OCI-LY1 (cell line): ENCODE data around the gene CBFA2T3.

Experiments used
- EZH2 ChIP-seq: fragments of 200-600 bp; sonication (generic), shearing (Covaris generic); IDR thresholded peaks from 2 replicates; pipeline ENCODE4 v1.8.0; 2017; ENCODE audit warnings: borderline replicate concordance, mixed run types, mild to moderate bottlenecking, antibody characterized with exemption, low read length, moderate library complexity, mixed read lengths
- TF ChIP-seq, protein P1 (sequence below): fragments of 200-600 bp; sonication (generic), shearing (Covaris generic); IDR thresholded peaks from 2 replicates; pipeline ENCODE4 v1.5.1; 2017; ENCODE audit warnings: mild to moderate bottlenecking, antibody characterized with exemption, low read length, moderate library complexity, mixed read lengths

DNA sequence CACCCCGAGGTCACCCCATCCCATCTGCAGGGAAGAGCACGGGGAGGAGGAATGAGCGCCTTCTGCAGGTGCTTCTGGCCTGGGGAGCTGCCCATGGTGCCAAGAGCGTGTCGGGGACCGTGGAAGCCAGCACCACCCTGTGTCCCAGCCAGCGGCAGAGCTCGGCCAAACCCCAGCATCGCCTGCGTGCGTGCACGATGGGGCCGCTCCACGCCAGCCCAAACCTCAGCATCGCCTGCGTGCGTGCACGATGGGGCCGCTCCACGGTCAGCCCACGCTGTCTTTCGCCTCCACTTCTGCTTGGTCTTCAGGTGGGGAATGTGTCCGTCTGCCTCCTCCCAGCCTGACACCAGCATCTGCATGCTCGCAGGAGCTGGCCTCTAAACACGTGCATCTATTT is 134.2 kb downstream of the CBFA2T3 start:
- TF ChIP-seq, protein P1, sequence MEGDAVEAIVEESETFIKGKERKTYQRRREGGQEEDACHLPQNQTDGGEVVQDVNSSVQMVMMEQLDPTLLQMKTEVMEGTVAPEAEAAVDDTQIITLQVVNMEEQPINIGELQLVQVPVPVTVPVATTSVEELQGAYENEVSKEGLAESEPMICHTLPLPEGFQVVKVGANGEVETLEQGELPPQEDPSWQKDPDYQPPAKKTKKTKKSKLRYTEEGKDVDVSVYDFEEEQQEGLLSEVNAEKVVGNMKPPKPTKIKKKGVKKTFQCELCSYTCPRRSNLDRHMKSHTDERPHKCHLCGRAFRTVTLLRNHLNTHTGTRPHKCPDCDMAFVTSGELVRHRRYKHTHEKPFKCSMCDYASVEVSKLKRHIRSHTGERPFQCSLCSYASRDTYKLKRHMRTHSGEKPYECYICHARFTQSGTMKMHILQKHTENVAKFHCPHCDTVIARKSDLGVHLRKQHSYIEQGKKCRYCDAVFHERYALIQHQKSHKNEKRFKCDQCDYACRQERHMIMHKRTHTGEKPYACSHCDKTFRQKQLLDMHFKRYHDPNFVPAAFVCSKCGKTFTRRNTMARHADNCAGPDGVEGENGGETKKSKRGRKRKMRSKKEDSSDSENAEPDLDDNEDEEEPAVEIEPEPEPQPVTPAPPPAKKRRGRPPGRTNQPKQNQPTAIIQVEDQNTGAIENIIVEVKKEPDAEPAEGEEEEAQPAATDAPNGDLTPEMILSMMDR: no peak
- TF ChIP-seq EZH2: no peak
